HEK293T (cell line): ENCODE measurements around the gene SLC6A13.

Experiments
- CTCF ChIA-PET: fragments of 350-600 bp; formaldehyde crosslinking; extraction: SDS; loops from one replicate; lab custom pipeline; 2021; ENCODE audit warnings: antibody characterized with exemption, inconsistent platforms; lab: Yijun Ruan, JAX
- POLR2A ChIA-PET: fragments of 350-600 bp; formaldehyde crosslinking; extraction: SDS; loops from one replicate; lab custom pipeline; 2020; ENCODE audit warnings: antibody characterized with exemption, inconsistent platforms; lab: Yijun Ruan, JAX
- DNase-seq: peaks from one replicate; pipeline ENCODE4 v3.0.0; 2012; ENCODE audit warnings: mixed read lengths; ENCODE audit errors: extremely low spot score
- ARNT ChIP-seq: fragments of 450-650 bp; IDR thresholded peaks from 2 replicates; pipeline ENCODE4 v1.6.1; 2017; ENCODE audit warnings: mild to moderate bottlenecking
- BHLHE40 ChIP-seq: fragments of 450-650 bp; IDR thresholded peaks from 2 replicates; pipeline ENCODE4 v1.6.1; 2016; ENCODE audit warnings: mild to moderate bottlenecking, moderate library complexity, borderline replicate concordance
- CTBP1 ChIP-seq: fragments of 450-650 bp; IDR thresholded peaks from 2 replicates; pipeline ENCODE4 v1.6.1; 2016; ENCODE audit warnings: borderline replicate concordance
- ELF4 ChIP-seq: fragments of 450-650 bp; IDR thresholded peaks from 2 replicates; pipeline ENCODE4 v1.6.1; 2017; ENCODE audit warnings: antibody characterized with exemption
- FOXA1 ChIP-seq: fragments of 450-650 bp; IDR thresholded peaks from 2 replicates; pipeline ENCODE4 v1.6.1; 2016; ENCODE audit warnings: mild to moderate bottlenecking
- FOXK2 ChIP-seq: fragments of 450-650 bp; IDR thresholded peaks from 2 replicates; pipeline ENCODE4 v1.6.1; 2016; ENCODE audit warnings: mild to moderate bottlenecking
- FOXM1 ChIP-seq: fragments of 450-650 bp; IDR thresholded peaks from 2 replicates; pipeline ENCODE4 v1.6.1; 2017; ENCODE audit warnings: mild to moderate bottlenecking, borderline replicate concordance
- HDGF ChIP-seq: fragments of 450-650 bp; IDR thresholded peaks from 2 replicates; pipeline ENCODE4 v1.6.1; 2017; ENCODE audit warnings: antibody characterized with exemption, borderline replicate concordance
- L3MBTL2 ChIP-seq: fragments of 450-650 bp; conservative IDR thresholded peaks from 2 replicates; pipeline ENCODE4 v1.6.1; 2016; ENCODE audit warnings: mild to moderate bottlenecking
- LEF1 ChIP-seq: fragments of 450-650 bp; IDR thresholded peaks from 2 replicates; pipeline ENCODE4 v1.6.1; 2017; ENCODE audit warnings: mild to moderate bottlenecking, borderline replicate concordance
- NFRKB ChIP-seq: fragments of 450-650 bp; IDR thresholded peaks from 2 replicates; pipeline ENCODE4 v1.6.1; 2016; ENCODE audit warnings: mild to moderate bottlenecking, moderate library complexity
- PKNOX1 ChIP-seq: fragments of 450-650 bp; IDR thresholded peaks from 2 replicates; pipeline ENCODE4 v1.6.1; 2016
- SP1 ChIP-seq: fragments of 450-650 bp; IDR thresholded peaks from 2 replicates; pipeline ENCODE4 v1.6.1; 2017
- SUZ12 ChIP-seq: fragments of 450-650 bp; IDR thresholded peaks from 2 replicates; pipeline ENCODE4 v1.6.1; 2016; ENCODE audit warnings: mild to moderate bottlenecking
- TARDBP ChIP-seq: fragments of 450-650 bp; IDR thresholded peaks from 2 replicates; pipeline ENCODE4 v1.6.1; 2016
- ZNF384 ChIP-seq: fragments of 450-650 bp; IDR thresholded peaks from 2 replicates; pipeline ENCODE4 v1.6.1; 2016

The SLC6A13 gene

DNA sequence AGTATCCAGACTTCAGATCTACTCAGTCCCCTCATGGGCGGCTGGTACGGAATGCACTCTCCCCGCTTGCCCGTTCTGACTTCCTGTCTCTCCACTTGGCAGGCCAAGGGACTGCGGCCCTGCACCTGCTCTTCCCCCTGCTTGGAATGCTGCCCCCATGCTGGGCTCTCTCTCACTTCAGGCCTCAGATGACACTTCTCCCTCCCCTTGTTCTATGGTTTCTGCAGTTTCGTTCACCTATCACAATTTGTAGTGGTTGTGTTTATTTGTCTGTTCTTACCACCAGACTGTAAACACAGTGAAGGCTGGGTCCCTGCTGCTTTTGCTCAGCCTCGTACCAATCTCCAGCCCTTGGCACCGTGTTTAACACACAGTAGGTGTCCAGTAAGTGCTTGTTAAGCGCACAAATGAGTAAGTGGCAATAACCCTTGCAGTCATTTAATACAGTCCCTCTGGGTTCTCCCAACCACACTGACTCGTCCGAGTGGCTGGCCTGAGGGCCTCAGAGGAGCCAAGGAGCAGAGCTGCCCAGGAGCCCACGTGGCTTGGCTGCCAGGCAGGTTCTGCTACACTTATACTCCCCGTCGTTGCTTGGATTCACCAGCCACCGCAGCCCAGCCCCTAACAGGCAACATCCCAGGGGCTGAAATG lies 60.4 kb downstream of the SLC6A13 start:
- TF ChIP-seq L3MBTL2 (no peak), BHLHE40 (no peak), SP1 (no peak), ARNT (no peak), FOXM1 (no peak), ZNF384 (no peak), LEF1 (no peak), ELF4 (no peak), SUZ12 (no peak), FOXA1 (no peak), HDGF (no peak), FOXK2 (no peak), TARDBP (no peak)
- ChIA-PET POLR2A (no interaction called here), CTCF (no interaction called here)
- no peak for DNase-seq

DNA sequence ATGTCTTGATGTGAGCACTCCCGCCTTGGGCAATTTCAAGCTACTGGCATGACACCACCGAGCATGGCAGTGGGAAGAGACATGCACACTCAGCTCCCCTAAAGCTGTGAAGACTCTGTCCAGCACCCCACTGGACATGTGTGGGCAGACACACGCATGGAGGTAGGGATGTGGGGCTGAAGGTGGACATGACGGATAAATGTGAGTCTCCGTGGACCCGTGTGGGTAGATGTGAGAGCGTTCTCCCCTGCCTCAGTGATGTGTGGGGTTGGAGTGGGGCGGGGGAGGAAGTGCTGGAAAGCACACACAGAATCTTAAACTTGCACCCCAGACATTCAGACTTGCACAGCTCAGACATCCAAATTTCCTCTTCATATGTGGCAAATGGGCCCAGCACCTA lies 61.3 kb downstream of the SLC6A13 start:
- POLR2A ChIA-PET, result no interaction called here
- TF ChIP-seq FOXA1 (no peak), ZNF384 (no peak), FOXM1 (no peak), ELF4 (no peak), BHLHE40 (no peak), ARNT (no peak), FOXK2 (no peak), SUZ12 (no peak), CTBP1 (no peak), PKNOX1 (no peak), NFRKB (no peak), L3MBTL2 (no peak), HDGF (no peak), TARDBP (no peak)
- DNase-seq, result no peak
- CTCF ChIA-PET, result no interaction called here

- CTCF ChIA-PET, result interaction anchor here (1.0 to 1.4 kb wide), 2 partner anchors 11 to 21 kb away, joined by 5 to 7 read pairs; no protein-coding TSS in a partner anchor
- POLR2A ChIA-PET, result interaction anchor here (1.0 to 1.6 kb wide), 3 partner anchors 9 to 11 kb away, joined by 3 to 5 read pairs (median 3); no protein-coding TSS in a partner anchor
- TF ChIP-seq NFRKB, result no peak
- no peak for TF ChIP-seq PKNOX1
- TF ChIP-seq HDGF, result no peak
- no peak for TF ChIP-seq BHLHE40
- no peak for TF ChIP-seq FOXK2
- no peak for TF ChIP-seq CTBP1
- no peak for DNase-seq
These were observed 63.9 kb downstream of the SLC6A13 start for GRCh38 chr12:198705-199104.

GRCh38 chr12:197911-198695 lies 64.5 kb downstream of the SLC6A13 start:
- POLR2A ChIA-PET, result interaction anchor here (1.6 kb wide), 1 partner anchor 9 kb away, joined by 5 read pairs; no protein-coding TSS in a partner anchor
- no peak for DNase-seq

DNA sequence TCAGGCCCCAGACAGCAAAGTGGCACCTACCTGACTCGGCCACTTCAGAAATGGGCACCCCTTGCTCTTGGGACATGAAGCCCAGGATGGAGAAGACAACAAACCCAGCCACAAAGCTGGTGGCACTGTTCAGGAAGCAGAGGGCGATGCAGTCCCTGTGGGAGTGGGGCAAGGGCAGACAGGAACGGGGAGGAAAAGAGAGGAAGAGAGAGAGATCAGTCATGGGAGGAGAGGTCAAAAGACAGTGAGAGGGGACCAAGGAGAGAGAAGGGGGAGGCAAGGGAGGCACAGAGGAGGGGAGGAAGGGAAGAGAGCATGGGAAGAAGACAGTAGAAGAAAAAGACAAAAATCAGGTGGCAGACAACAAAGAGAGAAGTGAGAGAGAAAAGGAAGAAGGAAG lies 65.3 kb downstream of the SLC6A13 start:
- CTCF ChIA-PET, result no interaction called here
- no peak for TF ChIP-seq SUZ12
- TF ChIP-seq FOXM1, result no peak
- no peak for TF ChIP-seq BHLHE40
- TF ChIP-seq PKNOX1, result no peak
- TF ChIP-seq ELF4, result no peak
- no peak for TF ChIP-seq ZNF384
- TF ChIP-seq NFRKB, result no peak
- TF ChIP-seq CTBP1, result no peak
- no peak for TF ChIP-seq FOXK2
- TF ChIP-seq SP1, result no peak
- no peak for TF ChIP-seq TARDBP
- no peak for TF ChIP-seq LEF1
- no peak for TF ChIP-seq HDGF
- TF ChIP-seq FOXA1, result no peak
- TF ChIP-seq ARNT, result no peak
- TF ChIP-seq L3MBTL2, result no peak
- POLR2A ChIA-PET, result no interaction called here
- DNase-seq, result no peak

More at GRCh38 chr12:197911-198695, 64.5 kb downstream of the SLC6A13 start:
- CTCF ChIA-PET, result interaction anchor here (1.0 to 1.4 kb wide), 2 partner anchors 12 to 22 kb away, joined by 5 to 7 read pairs; no protein-coding TSS in a partner anchor
- TF ChIP-seq FOXK2, result no peak
- no peak for TF ChIP-seq ZNF384
- no peak for TF ChIP-seq LEF1
- no peak for TF ChIP-seq PKNOX1
- TF ChIP-seq L3MBTL2, result no peak
- no peak for TF ChIP-seq NFRKB
- TF ChIP-seq FOXM1, result no peak
